Retinal pigment epithelial cell (primary cell): ENCODE measurements around the gene LRRC38.
"Not testable (repeated sequence)": the region's sequence is repeated elsewhere in the genome, so short reads cannot be mapped to it uniquely, and the experiment has no call there.

Experiments
- DNase-seq: peaks from one replicate; pipeline ENCODE4 v3.0.0-alpha.2; 2010; ENCODE audit warnings: low read depth
- H3K4me3 ChIP-seq: 2 replicates; pipeline ENCODE4 v1.5.1; 2011; ENCODE audit warnings: mild to moderate bottlenecking, low read length, control low read depth, moderate library complexity
- CTCF ChIP-seq: conservative IDR thresholded peaks from 2 replicates; pipeline ENCODE4 v1.5.1; 2011; ENCODE audit warnings: low read depth, low read length, control low read depth, inconsistent platforms

The LRRC38 gene

GRCh38 chr1:13513895-13514546 is at the start of gene LRRC38:
LRRC38 (minus strand) TSS chr1:13514003; CDS start chr1:13513593, 410 bp downstream.
- no peak for TF ChIP-seq CTCF
- DNase-seq = no peak
- H3K4me3 ChIP-seq = no peak within 1 kb of the TSS

GRCh38 chr1:13562981-13563380 is 49.2 kb upstream of the LRRC38 start:
- DNase-seq, H3K4me3 ChIP-seq: not testable (repeated sequence)

GRCh38 chr1:13560541-13560940 is 46.7 kb upstream of the LRRC38 start:
- H3K4me3 ChIP-seq = no peak overlapping the region
- no peak for TF ChIP-seq CTCF
- DNase-seq = no peak

- no peak for TF ChIP-seq CTCF
These were observed 42.5 kb upstream of the LRRC38 start for GRCh38 chr1:13556224-13556764.

GRCh38 chr1:13554798-13555197 is 41.0 kb upstream of the LRRC38 start:
- DNase-seq = no peak
- no peak for TF ChIP-seq CTCF
- H3K4me3 ChIP-seq = no peak overlapping the region

More at GRCh38 chr1:13556224-13556764, 42.5 kb upstream of the LRRC38 start:
- no peak for DNase-seq
- no peak overlapping the region for H3K4me3 ChIP-seq

GRCh38 chr1:13550663-13551062 is 36.9 kb upstream of the LRRC38 start:
- H3K4me3 ChIP-seq = no peak overlapping the region
- TF ChIP-seq CTCF = no peak
- DNase-seq = no peak

- H3K4me3 ChIP-seq = no peak overlapping the region
- TF ChIP-seq CTCF = no peak
- DNase-seq = no peak
These were observed 35.7 kb upstream of the LRRC38 start for GRCh38 chr1:13549521-13549920.
